Testis (tissue), 2 donors: ENCODE measurements around the gene SNX8.

Source experiments
- POLR2A ChIP-seq: fragments of 450-650 bp; IDR thresholded peaks from one replicate; pipeline ENCODE4 v1.6.1; 2017; ENCODE audit warnings: antibody characterized with exemption, mild to moderate bottlenecking, moderate library complexity
- TF ChIP-seq, protein P1 (sequence below), 3 experiments: fragments of 450-650 bp in 2 of 3; fragments of 200-600 bp in 1 of 3; sonication (generic) in 1 of 3; IDR thresholded peaks; one replicate each; pipeline ENCODE4 v1.5.1; 2016 to 2019; ENCODE audit warnings: antibody characterized with exemption in 3 of 3, mild to moderate bottlenecking in 2 of 3, moderate library complexity in 1 of 3

DNA sequence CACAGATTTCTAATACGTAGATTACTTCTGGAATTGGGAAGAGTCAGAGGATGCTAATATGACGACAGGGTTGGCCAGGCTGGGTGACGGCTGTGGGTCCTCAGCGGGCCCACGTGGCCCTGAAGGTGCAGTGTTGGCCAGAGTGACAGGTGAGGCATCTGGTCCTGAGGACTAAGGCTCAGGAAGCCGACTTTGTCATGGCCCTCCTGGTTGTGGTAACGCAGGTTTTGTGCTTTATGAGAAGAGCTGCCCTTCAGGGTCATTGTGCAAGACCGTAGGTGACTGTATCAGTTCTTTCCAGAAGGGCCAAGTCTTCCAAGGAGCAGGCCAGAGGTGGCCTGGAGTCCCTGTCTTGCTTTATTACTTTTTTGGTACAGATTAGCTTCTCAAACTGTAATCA is 42.9 kb upstream of the SNX8 start:
- TF ChIP-seq, protein P1, sequence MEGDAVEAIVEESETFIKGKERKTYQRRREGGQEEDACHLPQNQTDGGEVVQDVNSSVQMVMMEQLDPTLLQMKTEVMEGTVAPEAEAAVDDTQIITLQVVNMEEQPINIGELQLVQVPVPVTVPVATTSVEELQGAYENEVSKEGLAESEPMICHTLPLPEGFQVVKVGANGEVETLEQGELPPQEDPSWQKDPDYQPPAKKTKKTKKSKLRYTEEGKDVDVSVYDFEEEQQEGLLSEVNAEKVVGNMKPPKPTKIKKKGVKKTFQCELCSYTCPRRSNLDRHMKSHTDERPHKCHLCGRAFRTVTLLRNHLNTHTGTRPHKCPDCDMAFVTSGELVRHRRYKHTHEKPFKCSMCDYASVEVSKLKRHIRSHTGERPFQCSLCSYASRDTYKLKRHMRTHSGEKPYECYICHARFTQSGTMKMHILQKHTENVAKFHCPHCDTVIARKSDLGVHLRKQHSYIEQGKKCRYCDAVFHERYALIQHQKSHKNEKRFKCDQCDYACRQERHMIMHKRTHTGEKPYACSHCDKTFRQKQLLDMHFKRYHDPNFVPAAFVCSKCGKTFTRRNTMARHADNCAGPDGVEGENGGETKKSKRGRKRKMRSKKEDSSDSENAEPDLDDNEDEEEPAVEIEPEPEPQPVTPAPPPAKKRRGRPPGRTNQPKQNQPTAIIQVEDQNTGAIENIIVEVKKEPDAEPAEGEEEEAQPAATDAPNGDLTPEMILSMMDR (IDR thresholded peaks at IDR 0.05), result no peak
- no peak for TF ChIP-seq POLR2A
